RKO (cell line): Measurements from ENCODE around the gene CSRNP3.
"Not testable (repeated sequence)": the region's sequence is repeated elsewhere in the genome, so short reads cannot be mapped to it uniquely, and the experiment has no call there.

Experiments
- DNase-seq: peaks from one replicate; pipeline ENCODE4 v3.0.0-alpha.2; 2016; ENCODE audit warnings: low spot score

The CSRNP3 gene

GRCh38 chr2:165590999-165591398, 121.5 kb downstream of the CSRNP3 start:
- DNase-seq, result not testable (repeated sequence)

GRCh38 chr2:165593081-165593480, 123.6 kb downstream of the CSRNP3 start:
- DNase-seq, result no peak

GRCh38 chr2:165594231-165594934, 124.9 kb downstream of the CSRNP3 start:
- DNase-seq, result no peak

GRCh38 chr2:165594935-165595255, 125.4 kb downstream of the CSRNP3 start:
- DNase-seq, result no peak

- DNase-seq, result no peak
Observed at GRCh38 chr2:165596788-165597187, 127.3 kb downstream of the CSRNP3 start.

- DNase-seq, result no peak
Observed at GRCh38 chr2:165601065-165601830, 131.8 kb downstream of the CSRNP3 start.

GRCh38 chr2:165601928-165602521, 132.5 kb downstream of the CSRNP3 start:
- DNase-seq, result no peak

- no peak for DNase-seq
Observed at GRCh38 chr2:165609672-165610071, 140.2 kb downstream of the CSRNP3 start.

GRCh38 chr2:165610591-165611029, 141.1 kb downstream of the CSRNP3 start:
- DNase-seq, result no peak

- no peak for DNase-seq
Observed at GRCh38 chr2:165617741-165618481, 148.4 kb downstream of the CSRNP3 start.

GRCh38 chr2:165618806-165619205, 149.3 kb downstream of the CSRNP3 start:
- no peak for DNase-seq

- DNase-seq, result no peak
Observed at GRCh38 chr2:165621086-165621560, 151.6 kb downstream of the CSRNP3 start.

GRCh38 chr2:165623161-165623560, 153.7 kb downstream of the CSRNP3 start:
- no peak for DNase-seq

- no peak for DNase-seq
Observed at GRCh38 chr2:165623783-165624469, 154.4 kb downstream of the CSRNP3 start.

- no peak for DNase-seq
Observed at GRCh38 chr2:165624470-165624800, 154.9 kb downstream of the CSRNP3 start.

- peak; percentile 49 for DNase-seq
Observed at GRCh38 chr2:165627470-165627869, 158.0 kb downstream of the CSRNP3 start.

GRCh38 chr2:165629776-165630175, 160.3 kb downstream of the CSRNP3 start:
- no peak for DNase-seq

GRCh38 chr2:165630236-165630635, 160.7 kb downstream of the CSRNP3 start:
- DNase-seq, result no peak

GRCh38 chr2:165631089-165631488, 161.6 kb downstream of the CSRNP3 start:
- no peak for DNase-seq

GRCh38 chr2:165632594-165632993, 163.1 kb downstream of the CSRNP3 start:
- no peak for DNase-seq

GRCh38 chr2:165633431-165633830, 163.9 kb downstream of the CSRNP3 start:
- no peak for DNase-seq

GRCh38 chr2:165634282-165634681, 164.8 kb downstream of the CSRNP3 start:
- DNase-seq, result no peak
